ENCODE results near the gene PIGW. TPM values are rescaled to one million over a fixed set of nuclear protein-coding genes. Genes with fewer than 3 reads are reported as not detected.

The PIGW gene
- total RNA-seq: 6.4 and 7.3 TPM in 2 replicates

GRCh38 chr17:36534840-36535668, at the start of gene PIGW, which contains the start of gene MYO19:
PIGW (plus strand) TSS chr17:36534987; CDS start chr17:36537102, 2,115 bp downstream.
MYO19 (minus strand) TSS chr17:36534868; CDS start chr17:36532538, 2,330 bp downstream.

GRCh38 chr17:36486204-36487194, 48.3 kb upstream of the PIGW start, which contains the start of gene ZNHIT3:
ZNHIT3 (plus strand) TSS chr17:36486681; CDS start chr17:36486700, 19 bp downstream.

GRCh38 chr17:36544307-36545076, 9.7 kb downstream of the PIGW start, which contains the start of gene GGNBP2:
GGNBP2 (plus strand) TSS chr17:36544919; CDS start chr17:36545725, 806 bp downstream.

Small RNA genes lying within 50 kb of the gene (small RNA-seq; reads per million reads assigned to genes)
- gene RNA5SP439: not detected

Other genes starting within 250 kb of the PIGW start
- not detected in 2 replicates for gene TBC1D3G, start 211.1 kb upstream of the PIGW start, total RNA-seq
- not detected in 2 replicates for gene TBC1D3H, start 146.6 kb upstream of the PIGW start, total RNA-seq
- 18.2 and 21.9 TPM in 2 replicates for gene ZNHIT3, start 48.3 kb upstream of the PIGW start, total RNA-seq
- gene MYO19, start 119 bp upstream of the PIGW start, total RNA-seq: 57.6 and 78.4 TPM in 2 replicates
- 58.5 and 67.7 TPM in 2 replicates for gene GGNBP2, start 9.9 kb downstream of the PIGW start, total RNA-seq
- 2.7 and 3.1 TPM in 2 replicates for gene DHRS11, start 56.9 kb downstream of the PIGW start, total RNA-seq
- 3.7 and 3.9 TPM in 2 replicates for gene MRM1, start 66.6 kb downstream of the PIGW start, total RNA-seq

Measured in hair follicle dermal papilla cell (primary cell).